T-helper 22 cell (primary cell): ENCODE results near the gene FAM163A.
"Not testable (repeated sequence)": the region's sequence is repeated elsewhere in the genome, so short reads cannot be mapped to it uniquely, and the experiment has no call there.

ENCODE experiments used
- DNase-seq: peaks from one replicate; pipeline ENCODE4 v3.0.0-alpha.2; 2020; ENCODE audit warnings: low read depth

FAM163A gene

DNA sequence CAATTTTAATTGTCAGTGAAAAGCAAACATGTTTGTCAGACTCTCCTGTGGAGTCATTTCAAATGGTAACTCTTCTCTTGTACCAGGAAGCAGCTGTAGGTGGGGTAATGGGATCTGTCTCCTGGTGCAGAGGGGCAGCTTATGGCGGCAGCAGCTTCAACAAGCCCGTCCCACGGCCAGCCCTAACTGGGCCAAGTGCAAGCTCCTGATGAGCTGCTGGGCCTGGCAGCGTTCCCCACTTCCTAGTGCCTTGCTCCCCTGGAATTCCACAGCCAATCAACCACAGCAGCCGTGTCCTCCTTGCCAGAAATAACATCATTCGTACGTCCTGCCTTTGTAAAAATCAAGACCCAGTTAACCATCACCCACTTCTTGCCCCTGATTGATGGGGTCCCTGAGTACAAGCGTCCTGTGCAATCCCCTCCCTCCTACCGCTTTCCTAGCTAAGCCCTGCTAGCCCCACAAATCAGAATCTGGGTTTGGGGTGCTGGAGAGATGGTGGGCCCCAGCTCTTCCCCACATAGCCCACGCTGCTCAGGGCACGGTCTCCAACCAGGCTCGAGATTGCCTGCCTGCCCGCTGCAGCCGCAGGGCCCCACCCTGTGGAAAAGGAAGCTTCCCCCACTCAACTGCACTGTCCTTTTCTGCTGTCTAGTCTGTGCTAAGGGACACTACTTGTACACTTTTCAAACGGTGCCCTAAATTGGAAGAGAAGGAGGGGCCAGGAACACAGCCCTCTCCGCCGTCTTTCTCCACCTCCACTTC, 73.3 kb downstream of the FAM163A start:
- DNase-seq, result no peak

DNA sequence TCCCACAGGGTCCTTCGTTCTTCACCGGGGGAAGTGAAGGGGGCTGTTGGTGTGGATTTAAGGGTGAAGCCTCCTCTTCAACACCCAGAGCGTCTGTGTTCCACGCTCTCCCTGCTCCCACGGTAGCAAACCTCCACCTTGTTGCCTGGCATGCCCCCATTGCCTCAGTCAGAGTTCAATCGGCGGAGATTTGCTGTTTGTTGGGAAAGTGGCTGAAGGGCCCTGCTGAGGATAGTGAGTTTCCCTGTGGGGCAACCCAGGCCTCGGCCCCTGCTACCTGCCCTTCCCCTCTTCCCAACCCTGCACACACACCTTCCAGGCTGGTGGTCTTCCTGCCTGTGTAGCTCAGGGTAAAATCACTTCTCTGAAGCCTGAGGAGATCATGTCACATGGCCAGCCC, 74.0 kb downstream of the FAM163A start:
- DNase-seq, result no peak

DNA sequence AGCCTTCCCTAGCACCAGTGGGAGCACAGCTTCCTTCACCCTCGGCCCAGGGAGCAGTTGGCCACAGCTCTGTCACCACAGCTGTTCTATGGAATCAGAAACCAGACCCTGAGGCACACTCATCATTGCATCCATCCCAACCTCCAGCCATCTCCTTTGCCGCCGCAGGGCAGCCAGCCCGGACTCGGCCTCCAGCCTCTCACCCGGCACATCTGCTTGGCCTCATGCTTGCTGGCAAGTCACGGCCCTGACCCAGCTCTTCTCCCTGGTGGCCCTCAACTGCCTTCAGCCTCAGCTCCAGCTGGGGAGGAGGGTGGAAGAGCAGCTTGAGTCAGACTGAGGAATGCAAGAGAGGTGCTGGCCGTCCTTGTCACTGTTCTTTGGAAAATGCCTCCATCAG, 74.7 kb downstream of the FAM163A start:
- DNase-seq, result no peak

DNA sequence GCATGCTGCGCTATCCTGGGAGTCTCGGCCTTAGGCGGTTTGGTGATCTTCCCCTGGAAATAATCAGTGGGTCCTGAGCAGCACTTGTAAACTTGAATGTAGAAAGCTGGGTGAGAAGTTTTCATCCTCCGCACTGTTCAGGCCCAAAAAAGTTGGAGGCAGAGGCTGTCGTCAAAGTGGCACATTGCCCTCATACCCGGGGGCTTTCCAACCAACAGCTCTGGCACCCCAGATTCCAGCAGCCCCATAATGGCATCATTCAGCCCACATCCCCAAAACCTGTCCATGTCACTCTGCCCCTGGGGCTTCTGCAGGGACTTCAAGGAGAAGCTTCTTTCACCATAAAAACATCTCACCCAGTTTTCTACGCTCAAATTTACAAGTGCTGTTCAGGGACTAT, 75.2 kb downstream of the FAM163A start:
- DNase-seq, result no peak

DNA sequence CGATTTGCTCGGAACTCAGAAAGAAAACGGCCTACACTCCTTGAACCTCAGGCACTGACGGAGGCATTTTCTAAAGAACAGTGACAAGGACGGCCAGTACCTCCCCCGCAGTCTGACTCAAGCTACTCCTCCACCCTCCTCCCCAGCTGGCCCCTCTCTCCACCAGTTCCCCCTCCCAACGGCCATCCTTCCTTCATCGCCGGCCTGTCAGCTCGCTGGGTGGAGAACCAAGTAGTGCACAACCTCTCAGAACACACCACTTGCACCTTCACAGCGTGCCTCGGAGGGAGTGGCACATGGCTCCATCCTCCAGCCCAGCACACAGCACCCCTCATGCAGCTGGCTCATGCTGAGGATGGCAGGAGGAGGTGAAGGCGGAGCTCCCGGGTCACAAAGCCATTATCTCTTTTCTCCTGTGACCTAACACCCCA, 75.7 kb downstream of the FAM163A start:
- no peak for DNase-seq

DNA sequence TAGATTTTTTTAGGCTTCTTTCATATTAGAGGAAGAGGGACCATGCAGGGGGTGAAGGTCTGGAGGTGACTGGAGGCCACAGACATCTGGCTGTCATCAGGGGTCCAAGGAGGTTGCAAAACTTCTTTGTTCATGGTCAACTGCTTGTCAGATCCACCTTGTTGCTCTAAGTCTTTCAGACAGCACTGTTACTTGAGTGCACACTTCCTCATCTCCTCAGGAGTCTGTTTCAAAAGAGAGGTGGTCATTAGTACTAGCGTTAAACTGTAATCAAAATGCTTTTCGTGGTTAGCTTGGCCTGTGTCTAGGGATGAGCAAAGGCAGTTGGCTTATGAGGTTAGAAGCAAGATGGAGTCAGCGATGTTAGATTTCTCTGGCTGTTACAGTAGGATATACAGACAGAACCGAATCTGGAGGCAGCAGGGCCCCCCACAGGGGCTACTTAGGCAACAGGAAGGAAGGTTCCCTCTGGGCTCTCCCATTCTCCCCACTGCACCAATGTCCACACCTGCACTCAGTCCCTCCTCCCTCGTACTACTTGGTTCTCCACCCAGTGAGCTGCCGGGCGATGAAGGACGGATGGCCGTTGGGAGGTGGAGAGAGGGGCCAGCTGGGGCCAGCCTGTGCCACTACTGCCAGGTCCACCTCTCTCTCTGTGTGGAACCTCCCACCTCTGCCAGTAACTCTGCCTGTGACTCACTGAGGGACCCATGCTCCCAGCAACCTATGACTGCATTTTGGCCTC, 77.3 kb downstream of the FAM163A start:
- DNase-seq, result no peak

DNA sequence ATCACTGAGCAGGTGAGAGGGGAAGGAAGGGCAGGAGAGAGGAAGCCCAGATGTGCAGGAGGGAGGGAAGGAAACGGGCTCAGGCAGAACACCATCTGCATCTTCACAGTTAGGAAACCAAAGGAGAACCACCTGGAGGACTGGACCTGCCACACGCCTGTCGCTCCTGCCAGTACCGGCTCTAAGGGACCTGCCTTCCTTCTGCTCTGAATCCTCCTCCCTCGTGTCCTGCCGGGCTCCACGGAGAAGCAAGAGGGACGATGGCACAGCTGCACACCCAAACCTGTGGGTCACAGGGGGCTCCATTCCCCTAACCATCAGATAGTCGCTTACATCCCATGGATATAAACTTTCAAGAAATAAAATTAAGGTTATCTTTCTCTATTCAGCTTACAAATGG, 78.4 kb downstream of the FAM163A start:
- DNase-seq, result no peak

DNA sequence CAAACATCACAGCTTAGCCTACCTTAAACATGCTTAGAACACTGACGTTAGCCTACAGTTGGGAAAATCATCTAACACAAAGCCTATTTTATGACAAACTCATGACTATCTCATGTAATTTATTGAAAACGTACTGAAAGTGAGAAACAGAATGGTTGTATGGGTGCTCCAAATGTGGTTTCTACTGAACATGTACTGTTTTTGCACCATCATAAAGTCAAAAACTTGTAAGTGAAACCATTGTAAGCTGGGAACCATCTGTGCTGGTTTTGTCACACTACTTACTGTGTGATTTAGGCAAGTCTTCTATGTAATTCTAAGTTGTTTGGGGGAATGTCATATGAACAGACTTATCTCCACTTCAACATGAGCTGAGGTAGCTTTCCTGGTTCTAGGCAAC, 79.0 kb downstream of the FAM163A start:
- no peak for DNase-seq

DNA sequence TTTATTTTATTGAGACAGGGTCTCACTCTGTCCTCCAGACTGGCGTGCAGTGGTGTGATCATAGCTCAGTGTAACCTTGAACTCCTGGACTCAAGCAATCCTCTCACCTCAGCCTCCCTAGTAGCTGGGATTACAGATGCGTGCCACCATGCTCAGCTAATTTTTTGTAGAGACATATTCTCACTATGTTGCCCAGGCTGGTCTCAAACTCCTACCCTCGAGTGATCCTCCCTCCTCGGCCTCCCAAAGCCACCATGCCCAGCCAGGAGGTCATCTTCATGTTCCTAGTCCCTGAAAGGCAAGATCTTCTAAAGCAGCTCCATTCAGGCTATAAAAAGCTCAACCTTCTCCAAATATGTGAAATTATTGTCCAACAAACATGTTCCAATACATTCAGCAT, 80.6 kb downstream of the FAM163A start:
- DNase-seq, result no peak

DNA sequence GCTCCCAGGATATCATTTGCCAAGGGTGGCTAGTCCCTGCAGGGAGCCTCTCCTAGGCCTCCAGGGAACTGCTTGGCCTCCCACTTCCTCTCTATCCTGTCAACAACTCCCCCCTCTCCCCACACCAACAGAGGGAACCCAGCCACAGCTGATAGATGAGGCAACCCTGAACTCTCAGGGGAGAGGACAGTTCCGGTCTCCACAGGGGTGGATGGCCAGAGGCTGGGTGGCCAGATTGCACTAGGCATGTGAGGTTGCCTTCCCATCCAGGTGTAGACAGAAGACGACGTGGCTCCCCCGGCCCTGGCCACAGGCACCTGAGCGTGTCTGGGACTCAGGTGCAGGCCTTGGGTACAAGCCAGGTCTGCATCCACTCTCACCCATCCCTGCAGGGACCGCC, 81.2 kb downstream of the FAM163A start:
- DNase-seq, result no peak

DNA sequence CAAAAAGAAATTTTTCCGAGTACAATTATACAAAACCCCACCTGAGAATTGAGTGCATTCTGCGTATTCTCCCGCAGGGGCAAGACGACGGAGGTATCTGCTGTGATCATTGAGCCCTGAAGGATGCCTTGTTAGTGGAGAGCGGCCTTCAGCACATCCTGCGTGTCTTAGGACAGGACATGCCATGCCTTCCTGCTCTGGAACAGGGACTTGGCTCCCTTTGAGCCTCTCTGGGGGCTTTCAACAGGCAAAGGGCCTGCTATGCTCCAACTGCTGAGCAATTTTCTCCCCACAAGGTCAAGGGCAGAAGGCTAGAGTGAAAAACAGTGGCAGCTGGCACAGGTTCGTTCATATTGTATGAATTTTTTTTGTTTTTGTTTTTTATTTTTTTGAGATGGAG, 82.1 kb downstream of the FAM163A start:
- DNase-seq, result no peak

DNA sequence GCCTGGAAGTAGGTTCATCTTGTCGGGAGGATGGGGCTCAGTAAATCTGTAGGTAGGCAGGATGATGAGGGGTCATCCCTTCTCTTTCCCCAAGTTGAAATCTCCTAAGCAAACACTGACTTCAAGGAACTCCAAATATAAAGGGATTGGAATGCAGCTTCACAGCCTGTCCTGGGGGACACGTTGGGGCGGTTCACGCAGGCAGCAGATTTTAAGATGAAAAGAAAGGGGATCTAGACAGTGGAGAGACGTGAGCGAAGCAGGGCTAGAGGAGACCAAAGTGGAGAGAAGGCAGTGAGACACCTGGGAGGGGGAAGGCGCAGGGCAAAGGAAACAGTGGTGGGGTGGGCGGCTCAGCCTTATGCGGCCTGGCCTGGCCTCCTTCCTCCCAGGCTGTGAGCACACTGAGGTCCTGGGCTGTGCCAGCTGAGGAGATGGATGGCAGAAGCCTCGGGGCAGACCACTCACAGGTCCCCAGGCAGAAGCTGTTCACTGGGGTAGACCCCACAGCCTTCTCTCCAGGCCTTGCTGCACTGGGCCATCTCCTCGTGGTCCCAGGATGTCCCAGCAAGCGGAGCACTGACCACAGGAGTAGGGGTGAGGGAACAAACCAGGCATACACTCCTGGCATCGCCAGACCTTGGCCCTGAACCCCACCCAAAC, 82.8 kb downstream of the FAM163A start:
- DNase-seq, result no peak

DNA sequence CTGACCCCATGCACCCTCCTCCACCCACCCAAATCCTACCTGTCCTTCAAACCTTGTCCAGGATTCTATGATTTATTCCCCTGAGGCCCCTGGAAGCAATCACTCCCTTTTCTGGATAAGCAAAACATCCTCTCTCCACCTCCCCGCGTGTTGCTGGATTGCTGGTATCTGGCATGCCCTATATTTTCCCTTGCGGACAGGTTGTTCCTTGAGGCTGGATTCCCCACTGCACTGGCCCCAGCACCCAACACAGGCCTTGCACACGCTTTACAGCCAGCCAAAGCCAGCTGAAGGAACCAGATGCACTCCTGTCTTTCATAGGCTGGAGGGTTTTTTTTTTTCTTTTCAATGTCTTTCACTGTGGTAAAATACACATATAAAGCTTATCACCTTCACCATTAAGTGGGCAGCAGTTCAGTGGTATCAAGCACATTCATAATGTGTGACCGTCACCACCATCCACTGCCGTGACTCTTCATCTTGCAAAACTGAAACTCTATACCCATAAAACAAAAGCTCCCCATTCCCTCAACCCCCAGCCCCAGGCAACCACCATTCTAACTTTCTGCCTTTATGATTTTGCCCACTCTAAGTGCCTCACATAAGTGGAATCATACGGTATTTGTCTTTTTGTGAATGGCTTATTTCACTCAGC, 83.7 kb downstream of the FAM163A start:
- no peak for DNase-seq

DNA sequence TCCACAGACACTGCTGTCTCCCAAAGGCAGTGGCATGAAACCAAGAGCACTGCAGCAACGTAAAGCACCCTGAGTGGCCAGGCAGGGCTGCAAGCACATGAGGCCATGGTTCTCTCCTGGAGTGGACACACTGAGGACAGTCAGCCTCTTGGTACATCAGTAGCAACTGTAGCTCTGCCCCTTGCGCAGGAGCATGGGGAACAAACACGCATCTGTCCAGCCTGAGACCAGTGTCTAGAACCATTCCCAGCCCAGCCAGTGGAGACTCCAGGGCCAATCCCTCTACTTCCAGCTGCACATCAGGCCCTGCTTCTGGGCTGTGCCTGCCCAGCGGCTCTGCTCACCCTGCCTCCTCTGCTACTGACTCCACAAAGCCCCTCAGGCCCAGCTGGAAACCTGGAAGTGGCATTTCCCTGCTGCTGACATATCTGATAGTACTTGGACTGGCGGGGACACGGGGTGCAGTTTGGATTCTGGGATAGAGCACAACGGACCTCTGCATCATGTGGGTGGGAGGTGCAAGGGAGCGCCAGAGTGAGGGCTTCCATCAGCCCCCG, 85.5 kb downstream of the FAM163A start:
- no peak for DNase-seq

DNA sequence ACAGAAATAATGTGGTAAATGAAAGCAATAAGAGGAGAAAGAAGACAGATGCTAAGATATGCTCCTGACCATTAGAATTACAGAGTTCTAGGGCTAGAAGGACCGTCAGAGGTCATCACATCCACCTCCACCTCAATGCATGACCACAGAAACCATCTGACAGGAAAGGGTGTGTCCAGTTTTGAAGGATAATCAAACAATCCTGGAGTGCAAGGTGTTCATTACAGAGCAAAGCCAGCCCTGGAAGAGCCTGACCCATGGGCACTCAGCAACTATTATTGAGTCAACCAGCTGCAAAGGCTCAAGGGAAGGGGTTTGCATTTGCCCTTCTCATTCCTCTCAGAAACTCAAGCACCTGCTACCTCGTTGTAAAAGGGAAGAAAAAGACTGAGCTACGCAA, 88.1 kb downstream of the FAM163A start:
- no peak for DNase-seq

DNA sequence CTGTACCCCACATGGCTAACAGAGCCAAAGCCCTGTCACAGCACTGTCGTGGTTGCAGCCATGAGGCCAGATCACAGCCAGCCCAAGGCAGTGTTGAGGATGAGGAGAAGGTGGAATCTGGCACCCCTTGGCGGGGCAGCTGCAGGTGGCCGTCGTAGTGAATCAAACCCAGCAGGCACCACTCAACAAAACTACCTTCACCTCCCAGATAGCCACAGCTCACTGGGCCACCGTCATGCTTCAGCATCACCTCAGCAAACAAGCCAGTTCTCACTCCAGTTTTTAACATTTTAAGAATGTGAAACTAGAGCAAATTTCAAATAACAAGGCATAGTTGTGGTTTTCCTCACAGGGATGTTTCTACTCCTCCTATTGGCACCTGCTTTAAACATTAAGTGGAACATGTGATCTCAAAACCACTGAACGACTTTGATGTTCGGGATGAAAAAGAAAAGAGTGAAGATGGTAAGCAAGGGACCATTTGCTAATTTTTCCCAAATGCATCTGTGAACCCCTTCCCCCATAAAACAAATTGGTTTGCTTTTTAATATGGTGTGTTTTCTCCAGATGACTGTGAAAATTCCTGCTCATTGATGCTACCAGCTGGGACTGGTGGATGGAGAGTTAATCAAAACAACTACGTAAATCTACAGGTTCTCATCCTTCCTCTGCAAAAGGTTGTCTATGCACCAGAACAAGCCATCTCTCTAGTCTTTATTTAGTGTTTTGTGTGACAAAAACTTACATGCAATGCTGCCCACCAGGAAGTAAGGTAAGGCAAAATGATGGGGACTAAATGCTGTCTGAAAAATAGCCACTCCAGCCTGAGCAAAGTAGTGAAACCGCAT, 89.0 kb downstream of the FAM163A start:
- no peak for DNase-seq

DNA sequence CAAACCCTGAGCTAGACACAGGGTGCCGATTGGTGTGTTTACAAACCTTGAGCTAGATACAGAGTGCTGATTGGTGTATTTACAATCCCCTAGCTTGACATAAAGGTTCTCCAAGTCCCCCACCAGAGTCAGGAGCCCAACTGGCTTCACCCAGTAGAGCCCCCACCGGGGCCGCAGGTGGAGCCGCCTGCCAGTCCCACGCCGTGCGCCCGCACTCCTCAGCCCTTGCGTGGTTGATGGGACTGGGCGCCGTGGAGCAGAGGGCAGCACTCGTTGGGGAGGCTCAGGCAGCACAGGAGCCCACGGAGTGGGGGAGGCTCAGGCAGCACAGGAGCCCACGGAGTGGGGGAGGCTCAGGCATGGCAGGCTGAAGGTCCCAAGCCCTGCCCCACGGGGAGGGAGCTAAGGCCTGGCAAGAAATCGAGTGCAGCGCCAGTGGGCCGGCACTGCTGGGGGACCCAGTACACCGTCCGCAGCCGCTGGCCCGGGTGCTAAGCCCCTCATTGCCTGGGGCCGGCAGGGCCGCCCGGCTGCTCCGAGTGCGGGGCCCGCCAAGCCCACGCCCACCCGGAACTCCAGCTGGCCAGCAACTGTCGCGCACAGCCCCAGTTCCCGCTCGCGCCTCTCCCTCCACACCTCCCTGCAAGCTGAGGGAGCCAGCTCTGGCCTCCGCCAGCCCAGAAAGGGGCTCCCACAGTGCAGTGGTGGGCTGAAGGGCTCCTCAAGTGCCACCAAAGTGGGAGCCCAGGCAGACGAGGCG, 93.8 kb downstream of the FAM163A start:
- not testable (repeated sequence) for DNase-seq

DNA sequence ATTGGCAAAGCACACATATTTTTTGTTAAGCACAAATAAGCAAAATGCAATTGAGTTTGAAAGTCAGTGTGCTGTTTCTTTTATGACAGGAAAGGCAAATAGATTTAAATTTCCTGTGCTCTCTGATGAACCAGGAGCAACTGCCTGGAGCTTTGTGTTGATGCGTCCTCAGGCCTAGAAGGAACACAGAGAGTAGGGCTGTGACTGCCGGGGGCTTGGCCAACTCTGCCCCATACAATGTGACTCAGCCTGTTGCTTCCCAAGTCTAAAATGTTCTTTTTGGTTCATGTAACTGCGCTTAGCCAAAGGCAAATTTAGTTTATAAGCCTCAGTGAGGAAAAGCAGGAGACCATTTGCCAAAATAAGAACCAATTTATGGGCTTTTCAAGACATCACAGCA, 97.0 kb downstream of the FAM163A start:
- no peak for DNase-seq

DNA sequence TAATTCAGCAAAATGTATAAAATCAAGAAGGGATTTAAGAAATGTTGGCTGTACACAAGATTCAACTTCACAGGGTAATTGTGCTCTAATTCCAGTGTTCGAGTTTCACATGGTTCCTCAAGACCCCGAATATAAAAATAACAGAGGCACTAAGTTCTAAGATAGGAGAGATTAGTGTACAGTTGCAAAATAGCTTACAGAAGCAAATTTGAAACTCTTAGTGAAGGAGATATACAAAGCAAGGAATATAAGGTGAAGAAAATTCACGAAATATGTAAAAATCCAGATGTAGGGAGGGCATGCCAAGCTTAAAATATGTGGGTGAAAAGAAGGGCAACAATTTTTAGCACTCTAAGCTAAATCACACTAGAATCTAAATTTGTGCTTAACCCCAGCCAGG, 105.1 kb downstream of the FAM163A start:
- no peak for DNase-seq

DNA sequence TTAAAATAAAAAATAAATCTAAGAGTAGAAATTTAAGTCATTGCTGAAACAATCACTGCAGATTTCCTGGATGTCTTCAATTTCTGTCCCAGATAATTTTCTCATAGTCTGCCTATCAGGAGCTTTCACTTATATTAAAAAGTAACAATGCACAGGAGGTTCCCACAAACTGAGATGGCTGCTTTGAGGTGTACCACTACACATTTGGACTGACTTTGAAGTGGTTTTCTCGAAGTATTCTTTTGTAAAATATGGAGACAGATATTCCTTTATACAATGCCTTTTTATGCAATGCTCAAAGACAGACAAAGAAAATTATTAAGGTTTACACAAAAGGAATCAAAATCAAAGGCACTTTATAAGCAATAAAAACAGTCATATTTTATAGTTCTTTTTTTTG, 110.0 kb downstream of the FAM163A start:
- no peak for DNase-seq

DNA sequence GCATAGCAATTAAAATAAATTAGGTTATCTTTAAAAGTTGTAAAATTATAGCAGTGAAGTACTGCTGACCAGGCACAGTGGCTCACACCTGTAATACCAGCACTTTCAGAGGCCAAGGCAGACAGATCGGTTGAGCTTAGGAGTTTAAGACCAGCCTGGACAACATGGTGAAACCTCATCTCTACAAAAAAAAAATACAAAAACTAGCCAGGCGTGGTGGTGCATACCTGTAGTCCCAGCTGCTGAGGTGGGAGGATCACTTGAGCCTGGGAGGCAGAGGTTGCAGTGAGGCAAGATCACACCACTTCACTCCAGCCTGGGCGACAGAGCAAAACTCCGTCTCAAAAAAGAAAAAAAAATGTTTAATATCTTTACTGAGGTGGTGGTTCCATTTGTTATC, 112.7 kb downstream of the FAM163A start:
- DNase-seq, result not testable (repeated sequence)
